Amniotic stem cell (primary cell): Measurements from ENCODE around the gene HSD3B7.
A peak's percentile ranks its signal among the peaks of the same experiment; 100 is the strongest.

Source experiments
- DNase-seq: peaks from one replicate; lab custom pipeline; 2025; lab: John Stamatoyannopoulos, UW

Gene HSD3B7

DNA sequence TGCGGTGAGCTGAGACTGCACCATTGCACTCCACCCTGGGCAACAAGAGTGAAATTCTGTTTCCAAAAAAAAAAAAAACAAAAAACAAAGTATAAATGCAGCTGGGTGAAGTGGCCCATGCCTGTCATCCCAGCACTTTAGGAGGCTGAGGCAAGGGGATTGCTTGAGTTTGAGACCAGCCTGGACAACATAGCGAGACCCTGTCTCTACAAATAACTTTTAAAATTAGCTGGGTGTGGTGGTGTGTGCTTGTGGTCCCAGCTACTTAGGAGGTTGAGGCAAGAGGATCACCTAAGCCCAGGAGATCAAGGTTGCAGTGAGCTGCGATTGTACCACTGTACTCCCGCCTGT is 38.2 kb downstream of the HSD3B7 start:
- no peak for DNase-seq

DNA sequence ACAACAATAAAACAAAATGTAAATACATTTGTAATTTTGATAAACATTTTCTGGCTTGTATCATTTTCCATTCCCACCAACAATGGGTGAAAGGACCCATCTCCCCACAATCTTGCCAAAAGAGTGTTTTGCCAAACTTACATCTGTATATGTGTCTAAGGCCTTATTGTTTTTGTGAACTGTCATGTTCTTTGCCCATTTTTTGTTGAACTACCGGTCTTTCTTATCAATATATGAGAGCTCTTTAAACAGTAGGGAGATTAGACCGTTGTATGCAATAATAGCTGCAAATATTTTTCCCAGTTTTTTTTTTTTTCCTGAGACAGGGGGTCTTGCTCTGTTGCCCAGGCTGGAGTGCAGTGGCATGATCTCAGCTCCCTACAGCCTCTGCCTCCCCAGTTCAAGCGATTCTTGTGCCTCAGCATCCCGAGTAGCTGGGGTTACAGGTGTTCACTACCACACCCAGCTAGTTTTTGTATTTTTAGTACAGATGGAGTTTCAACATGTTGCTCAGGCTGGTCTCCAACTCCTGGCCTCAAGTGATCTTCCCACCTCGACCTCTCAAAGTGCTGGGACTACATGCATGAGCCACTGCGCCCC is 38.7 kb downstream of the HSD3B7 start:
- no peak for DNase-seq

- no peak for DNase-seq
Measured at GRCh38 chr16:31025339-31025738, 40.3 kb downstream of the HSD3B7 start.

DNA sequence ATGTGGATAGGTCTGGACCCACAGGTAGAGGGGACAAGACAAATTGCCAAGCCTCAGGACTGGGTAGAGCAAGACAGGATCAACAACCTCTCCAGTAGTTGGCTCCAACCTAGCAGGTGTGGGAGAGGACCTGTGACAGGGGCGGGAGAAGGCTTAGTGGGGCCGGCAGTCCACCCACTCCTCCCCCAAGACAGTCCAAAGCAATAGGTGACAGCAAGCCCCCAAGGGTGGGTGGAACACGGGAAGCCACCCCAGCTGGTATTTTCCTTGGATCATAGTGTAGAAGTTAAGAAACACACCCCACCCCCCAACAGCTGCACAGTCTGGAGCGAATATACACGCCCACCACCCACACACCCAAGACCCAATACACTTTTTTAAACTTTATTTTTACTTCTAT is 44.3 kb downstream of the HSD3B7 start:
- DNase-seq = no peak

- no peak for DNase-seq
Measured at GRCh38 chr16:31031276-31031675, 46.3 kb downstream of the HSD3B7 start.

GRCh38 chr16:31032736-31033708 is 48.0 kb downstream of the HSD3B7 start, which contains the start of gene STX4:
Gene STX4, plus strand, starts transcription at chr16:31033558. Its CDS starts 248 bp downstream, at chr16:31033806.
- DNase-seq = peak; percentile 97

DNA sequence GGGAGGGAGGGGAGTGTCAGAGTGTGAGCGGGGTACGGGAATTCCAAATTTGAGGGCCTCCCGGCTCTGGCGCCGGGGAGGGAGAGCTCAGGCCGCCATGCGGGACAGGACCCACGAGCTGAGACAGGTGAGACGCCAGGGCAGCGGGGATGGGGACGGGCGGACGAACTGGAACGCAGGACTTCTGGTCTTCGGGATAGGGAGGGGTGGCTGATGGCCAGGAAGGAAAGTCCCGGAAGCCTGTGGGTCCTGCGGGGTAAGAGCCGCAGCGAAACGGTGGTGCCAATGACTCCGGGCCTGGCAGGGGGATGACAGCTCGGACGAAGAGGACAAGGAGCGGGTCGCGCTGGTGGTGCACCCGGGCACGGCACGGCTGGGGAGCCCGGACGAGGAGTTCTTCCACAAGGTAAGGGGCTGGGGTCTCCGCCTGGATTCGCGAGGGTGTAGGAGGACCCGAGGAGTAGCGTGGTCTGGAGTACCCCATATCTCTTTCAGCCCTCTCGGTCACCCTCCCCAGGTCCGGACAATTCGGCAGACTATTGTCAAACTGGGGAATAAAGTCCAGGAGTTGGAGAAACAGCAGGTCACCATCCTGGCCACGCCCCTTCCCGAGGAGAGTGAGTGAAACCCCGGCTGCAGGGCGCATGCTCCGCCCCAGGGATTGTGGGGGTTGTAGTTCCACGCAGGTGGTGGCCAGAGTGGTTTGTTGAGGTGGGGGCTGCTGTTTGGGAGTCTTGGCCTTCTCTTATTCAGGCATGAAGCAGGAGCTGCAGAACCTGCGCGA is 48.9 kb downstream of the HSD3B7 start:
- peak; percentile 66 for DNase-seq

DNA sequence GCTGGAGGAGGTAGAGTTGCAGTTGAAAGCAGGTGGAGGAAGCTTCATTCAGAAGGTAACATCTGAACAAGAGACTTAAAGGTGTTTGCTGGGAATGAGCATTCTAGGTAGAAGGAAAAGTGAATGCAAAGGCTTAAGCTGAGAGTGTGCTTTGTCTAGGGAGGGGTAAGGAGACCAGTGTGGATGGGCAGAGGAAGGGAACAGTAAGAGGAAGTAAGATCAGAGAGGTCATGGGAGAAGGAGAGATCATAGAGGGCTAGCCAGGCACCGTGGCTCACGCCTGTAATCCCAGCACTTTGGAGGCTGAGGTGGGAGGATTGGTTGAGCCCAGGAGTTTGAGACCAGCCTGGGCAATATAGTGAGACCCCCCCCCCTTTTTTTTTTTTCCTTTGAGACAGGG is 51.7 kb downstream of the HSD3B7 start:
- no peak for DNase-seq
